Panc1 (cell line): ENCODE measurements around the gene KANK2. TPM values are rescaled to one million over a fixed set of nuclear protein-coding genes. Genes with fewer than 3 reads are reported as not detected.

ENCODE experiments used
- ATAC-seq: fragments of 200-7000 bp; cut with Tn5 transposase; 2 replicates; pipeline ENCODE4 v1.9.1; 2020; ENCODE audit warnings: mild to moderate bottlenecking, moderate library complexity
- BruUV-seq: library from RNA; stranded (reverse); fragments of 400-500 nt; replicated peaks from 2 replicates; lab custom pipeline; 2021; lab: Mats Ljungman, UMichigan
- CTCF ChIA-PET: fragments of 300-600 bp; sonication (Branson Sonifier 250); formaldehyde crosslinking; loops from one replicate; lab custom pipeline; 2022; ENCODE audit warnings: antibody characterized with exemption; lab: Charles Lee
- POLR2A ChIA-PET: fragments of 300-600 bp; sonication (Branson Sonifier 250); formaldehyde crosslinking; loops from one replicate; lab custom pipeline; 2022; ENCODE audit warnings: antibody characterized with exemption; lab: Charles Lee
- DNase-seq: peaks from one replicate; pipeline ENCODE4 v3.0.0-alpha.2; 2010; ENCODE audit warnings: low read depth, low spot score
- H3K27ac ChIP-seq: 2 replicates; pipeline ENCODE4 v1.5.1; 2011; ENCODE audit warnings: mild to moderate bottlenecking, low read length, inconsistent platforms
- H3K27me3 ChIP-seq: fragments of 200-500 bp; sonication (Bioruptor generic); 2 replicates; pipeline ENCODE4 v1.6.0; 2014; ENCODE audit warnings: low read length, inconsistent platforms; ENCODE audit not compliant: control insufficient read depth, insufficient read depth
- H3K36me3 ChIP-seq: fragments of 200-500 bp; sonication (Bioruptor generic); 2 replicates; pipeline ENCODE4 v1.5.1; 2014; ENCODE audit warnings: inconsistent platforms, mild to moderate bottlenecking, low read length, moderate library complexity; ENCODE audit not compliant: control insufficient read depth, insufficient read depth
- H3K4me1 ChIP-seq: 2 replicates; pipeline ENCODE4 v1.5.1; 2011; ENCODE audit warnings: inconsistent platforms, mild to moderate bottlenecking, low read length, moderate library complexity; ENCODE audit not compliant: control insufficient read depth, insufficient read depth
- H3K4me3 ChIP-seq, 2 experiments: 2 replicates each; pipeline ENCODE4 v1.5.1; 2011 to 2012; ENCODE audit warnings: low read depth in 2 of 2, low read length in 2 of 2, mild to moderate bottlenecking in 2 of 2, inconsistent platforms in 1 of 2, moderate library complexity in 1 of 2
- H3K9me3 ChIP-seq: fragments of 200-500 bp; sonication (Bioruptor generic); 2 replicates; pipeline ENCODE4 v1.5.1; 2014; ENCODE audit warnings: low read depth, mild to moderate bottlenecking, inconsistent platforms, low read length, moderate library complexity; ENCODE audit not compliant: control insufficient read depth, insufficient read depth
- POLR2AphosphoS5 ChIP-seq: IDR thresholded peaks from 2 replicates; pipeline ENCODE4 v1.6.1; 2012; ENCODE audit warnings: mild to moderate bottlenecking, low read depth, low read length, moderate library complexity
- SIN3A ChIP-seq: IDR thresholded peaks from 2 replicates; pipeline ENCODE4 v1.6.1; 2012; ENCODE audit warnings: low read depth, mild to moderate bottlenecking, low read length, moderate library complexity, borderline replicate concordance; ENCODE audit not compliant: insufficient read depth
- TCF7L2 ChIP-seq: IDR thresholded peaks from 2 replicates; pipeline ENCODE4 v1.6.1; 2011; ENCODE audit warnings: mild to moderate bottlenecking, low read depth, low read length, inconsistent platforms
- in situ Hi-C: cut with HindIII; loops from 2 replicates; pipeline ENCODE4 v1.10.0; 2016; ENCODE audit warnings: low sequenced_read_pairs, low pct_unique_long_range_greater_than_20kb
- intact Hi-C: fragments of 100-400 bp; cut with micrococcal nuclease; formaldehyde crosslinking; loops from one replicate; pipeline ENCODE4 v1.10.0; 2022; ENCODE audit not compliant: unreplicated experiment
- total RNA-seq: library from RNA; stranded (reverse); gene quantifications from one replicate; pipeline ENCODE4 v1.2.1, GENCODE V29; 2021; ENCODE audit not compliant: unreplicated experiment
- TF ChIP-seq, protein P1 (sequence below): fragments of 450-650 bp; IDR thresholded peaks from 2 replicates; pipeline ENCODE4 v1.5.1; 2017; ENCODE audit warnings: mild to moderate bottlenecking
- TF ChIP-seq, protein P2 (sequence below), 2 experiments: IDR thresholded peaks; 2 replicates each; pipeline ENCODE4 v1.6.1; 2011 to 2012; ENCODE audit warnings: low read depth in 2 of 2, control low read depth in 1 of 2, low read length in 1 of 2, mild to moderate bottlenecking in 1 of 2, moderate library complexity in 1 of 2; ENCODE audit not compliant: insufficient read depth in 1 of 2

Gene KANK2
- total RNA-seq, 1 experiment from 2014 or later: 121 TPM

DNA sequence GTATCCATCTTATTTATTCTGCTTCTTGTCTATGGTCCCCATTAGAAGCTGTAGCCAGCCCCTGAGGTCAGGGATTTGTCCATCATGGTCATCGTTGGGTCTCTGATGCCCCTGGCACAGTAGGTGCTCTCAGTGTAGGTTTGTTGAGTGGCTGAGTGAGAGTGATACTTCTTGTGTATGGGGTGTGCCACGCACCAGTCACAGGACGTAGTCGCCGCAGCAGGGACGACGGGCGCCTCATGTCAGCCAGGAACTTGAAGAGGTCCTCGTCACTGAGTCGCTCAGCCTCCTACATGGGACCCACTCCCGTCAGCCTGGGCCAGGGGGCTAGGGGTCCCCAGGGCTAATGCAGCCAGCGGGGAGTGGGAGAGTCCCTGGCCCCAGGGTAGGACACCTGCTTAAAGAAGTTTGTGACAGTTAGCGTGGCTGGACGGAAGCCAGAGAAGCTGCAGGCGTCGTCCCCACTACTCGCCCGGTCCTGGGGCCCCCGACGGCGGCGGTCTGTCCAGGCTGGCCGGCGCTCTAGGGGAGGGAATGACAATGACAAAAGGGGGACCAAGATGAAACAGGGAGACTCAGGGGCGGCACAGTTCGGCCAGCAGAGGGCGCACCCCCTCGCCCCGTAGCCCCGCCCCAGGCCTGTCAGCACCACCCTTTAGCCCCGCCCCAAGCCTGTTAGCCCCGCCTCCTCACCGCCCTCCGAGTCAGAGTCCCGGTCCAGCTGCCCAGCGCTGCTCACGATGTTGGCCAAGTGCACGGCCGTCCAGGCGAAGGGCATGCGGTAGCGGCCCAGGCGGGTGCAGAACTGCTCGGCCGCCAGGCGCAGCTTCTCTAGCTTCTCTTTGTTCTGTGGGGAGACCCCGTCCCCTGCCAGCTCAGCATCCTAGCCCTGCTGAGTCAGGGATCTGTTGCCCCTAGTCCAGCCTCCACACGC is 45.8 kb upstream of the KANK2 start:
- H3K36me3 ChIP-seq: no peaks in the 10 kb centered on the region
- no peak for DNase-seq
- intact Hi-C loops (no loop called here), in situ Hi-C loops (no loop called here)
- ChIA-PET CTCF (interaction anchor here (0.5 to 1.0 kb wide), 7 partner anchors 8 to 598 kb away, joined by 3 to 8 read pairs (median 4); no protein-coding TSS in a partner anchor), POLR2A (no interaction called here)
- no peak overlapping the region for H3K27ac ChIP-seq
- TF ChIP-seq, protein P1, sequence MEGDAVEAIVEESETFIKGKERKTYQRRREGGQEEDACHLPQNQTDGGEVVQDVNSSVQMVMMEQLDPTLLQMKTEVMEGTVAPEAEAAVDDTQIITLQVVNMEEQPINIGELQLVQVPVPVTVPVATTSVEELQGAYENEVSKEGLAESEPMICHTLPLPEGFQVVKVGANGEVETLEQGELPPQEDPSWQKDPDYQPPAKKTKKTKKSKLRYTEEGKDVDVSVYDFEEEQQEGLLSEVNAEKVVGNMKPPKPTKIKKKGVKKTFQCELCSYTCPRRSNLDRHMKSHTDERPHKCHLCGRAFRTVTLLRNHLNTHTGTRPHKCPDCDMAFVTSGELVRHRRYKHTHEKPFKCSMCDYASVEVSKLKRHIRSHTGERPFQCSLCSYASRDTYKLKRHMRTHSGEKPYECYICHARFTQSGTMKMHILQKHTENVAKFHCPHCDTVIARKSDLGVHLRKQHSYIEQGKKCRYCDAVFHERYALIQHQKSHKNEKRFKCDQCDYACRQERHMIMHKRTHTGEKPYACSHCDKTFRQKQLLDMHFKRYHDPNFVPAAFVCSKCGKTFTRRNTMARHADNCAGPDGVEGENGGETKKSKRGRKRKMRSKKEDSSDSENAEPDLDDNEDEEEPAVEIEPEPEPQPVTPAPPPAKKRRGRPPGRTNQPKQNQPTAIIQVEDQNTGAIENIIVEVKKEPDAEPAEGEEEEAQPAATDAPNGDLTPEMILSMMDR: peak; percentile 90
- no peak for TF ChIP-seq SIN3A
- no peak overlapping the region for H3K4me3 ChIP-seq
- H3K27me3 ChIP-seq: no peaks in the 10 kb centered on the region
- peak; percentile 93 for ATAC-seq
- H3K4me1 ChIP-seq: no peaks in the 10 kb centered on the region; the same call in 1 of the 2 replicates
- no TSS peak for BruUV-seq
- H3K9me3 ChIP-seq: no peaks in the 10 kb centered on the region

DNA sequence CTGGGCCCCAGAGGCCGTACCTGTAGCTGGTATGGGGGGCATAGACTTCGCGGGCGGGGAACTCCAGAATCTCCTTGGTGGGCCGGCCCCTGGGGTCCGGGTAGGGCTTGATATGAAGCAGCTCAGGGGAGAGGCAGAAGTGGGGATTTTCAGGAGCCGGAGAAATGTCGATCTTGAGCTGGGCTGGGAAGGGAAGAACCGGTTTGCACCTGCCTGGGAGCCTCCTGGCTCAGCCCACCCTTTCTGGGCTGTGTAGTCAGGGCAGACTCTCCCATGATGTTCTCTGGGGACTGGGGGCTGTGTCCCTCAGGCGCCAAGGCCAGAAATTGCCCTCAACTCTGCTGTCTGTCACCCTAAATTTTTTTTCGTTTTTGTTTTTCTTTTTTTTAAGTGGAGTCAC is 44.7 kb upstream of the KANK2 start:
- Histone ChIP-seq H3K9me3 (no peaks in the 10 kb centered on the region), H3K4me3 (no peak overlapping the region), H3K36me3 (no peaks in the 10 kb centered on the region), H3K4me1 (no peaks in the 10 kb centered on the region; the same call in 1 of the 2 replicates), H3K27ac (no peak overlapping the region), H3K27me3 (no peaks in the 10 kb centered on the region)
- POLR2A ChIA-PET: no interaction called here
- no TSS peak for BruUV-seq
- in situ Hi-C loops (no loop called here), intact Hi-C loops (no loop called here)
- TF ChIP-seq TCF7L2 (no peak), POLR2AphosphoS5 (no peak)
- TF ChIP-seq, protein P2, sequence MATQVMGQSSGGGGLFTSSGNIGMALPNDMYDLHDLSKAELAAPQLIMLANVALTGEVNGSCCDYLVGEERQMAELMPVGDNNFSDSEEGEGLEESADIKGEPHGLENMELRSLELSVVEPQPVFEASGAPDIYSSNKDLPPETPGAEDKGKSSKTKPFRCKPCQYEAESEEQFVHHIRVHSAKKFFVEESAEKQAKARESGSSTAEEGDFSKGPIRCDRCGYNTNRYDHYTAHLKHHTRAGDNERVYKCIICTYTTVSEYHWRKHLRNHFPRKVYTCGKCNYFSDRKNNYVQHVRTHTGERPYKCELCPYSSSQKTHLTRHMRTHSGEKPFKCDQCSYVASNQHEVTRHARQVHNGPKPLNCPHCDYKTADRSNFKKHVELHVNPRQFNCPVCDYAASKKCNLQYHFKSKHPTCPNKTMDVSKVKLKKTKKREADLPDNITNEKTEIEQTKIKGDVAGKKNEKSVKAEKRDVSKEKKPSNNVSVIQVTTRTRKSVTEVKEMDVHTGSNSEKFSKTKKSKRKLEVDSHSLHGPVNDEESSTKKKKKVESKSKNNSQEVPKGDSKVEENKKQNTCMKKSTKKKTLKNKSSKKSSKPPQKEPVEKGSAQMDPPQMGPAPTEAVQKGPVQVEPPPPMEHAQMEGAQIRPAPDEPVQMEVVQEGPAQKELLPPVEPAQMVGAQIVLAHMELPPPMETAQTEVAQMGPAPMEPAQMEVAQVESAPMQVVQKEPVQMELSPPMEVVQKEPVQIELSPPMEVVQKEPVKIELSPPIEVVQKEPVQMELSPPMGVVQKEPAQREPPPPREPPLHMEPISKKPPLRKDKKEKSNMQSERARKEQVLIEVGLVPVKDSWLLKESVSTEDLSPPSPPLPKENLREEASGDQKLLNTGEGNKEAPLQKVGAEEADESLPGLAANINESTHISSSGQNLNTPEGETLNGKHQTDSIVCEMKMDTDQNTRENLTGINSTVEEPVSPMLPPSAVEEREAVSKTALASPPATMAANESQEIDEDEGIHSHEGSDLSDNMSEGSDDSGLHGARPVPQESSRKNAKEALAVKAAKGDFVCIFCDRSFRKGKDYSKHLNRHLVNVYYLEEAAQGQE (IDR thresholded peaks at IDR 0.05; ENCODE audit: insufficient read depth in 1 of 2, low read depth in 2 of 2, low read length in 1 of 2): no peak
- CTCF ChIA-PET: no interaction called here
- ATAC-seq: no peak
- DNase-seq: no peak

DNA sequence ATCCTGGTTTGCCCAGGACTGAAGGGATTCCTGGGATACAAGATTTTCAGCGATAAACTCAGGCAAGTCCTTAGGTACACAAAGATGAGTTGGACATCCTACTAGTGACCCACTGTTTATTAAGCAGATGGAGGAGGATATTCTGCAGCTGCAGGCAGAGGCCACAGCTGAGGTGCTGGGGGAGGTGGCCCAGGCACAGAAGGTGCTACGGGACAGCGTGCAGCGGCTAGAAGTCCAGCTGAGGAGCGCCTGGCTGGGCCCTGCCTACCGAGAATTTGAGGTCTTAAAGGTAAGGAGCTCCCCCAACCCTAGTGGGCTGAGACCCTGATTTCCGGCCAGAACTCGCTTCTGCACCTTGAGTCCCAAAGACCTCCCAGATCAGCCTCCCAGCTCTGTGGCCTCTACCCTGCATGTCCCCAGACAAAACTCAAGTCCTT is 42.7 kb upstream of the KANK2 start:
- no peaks in the 10 kb centered on the region for H3K27me3 ChIP-seq
- ATAC-seq (no peak), DNase-seq (no peak)
- ChIA-PET POLR2A (no interaction called here), CTCF (no interaction called here)
- H3K4me3 ChIP-seq: no peak overlapping the region
- H3K36me3 ChIP-seq: no peaks in the 10 kb centered on the region
- no peak overlapping the region for H3K27ac ChIP-seq
- in situ Hi-C loops: no loop called here
- H3K4me1 ChIP-seq: no peaks in the 10 kb centered on the region; the same call in 1 of the 2 replicates
- intact Hi-C loops: no loop called here
- no peaks in the 10 kb centered on the region for H3K9me3 ChIP-seq
- BruUV-seq: no TSS peak
- no peak for TF ChIP-seq POLR2AphosphoS5
